ENCODE data around the gene JADE2.
"Not testable (repeated sequence)": the region's sequence is repeated elsewhere in the genome, so short reads cannot be mapped to it uniquely, and the experiment has no call there.

Gene JADE2

DNA sequence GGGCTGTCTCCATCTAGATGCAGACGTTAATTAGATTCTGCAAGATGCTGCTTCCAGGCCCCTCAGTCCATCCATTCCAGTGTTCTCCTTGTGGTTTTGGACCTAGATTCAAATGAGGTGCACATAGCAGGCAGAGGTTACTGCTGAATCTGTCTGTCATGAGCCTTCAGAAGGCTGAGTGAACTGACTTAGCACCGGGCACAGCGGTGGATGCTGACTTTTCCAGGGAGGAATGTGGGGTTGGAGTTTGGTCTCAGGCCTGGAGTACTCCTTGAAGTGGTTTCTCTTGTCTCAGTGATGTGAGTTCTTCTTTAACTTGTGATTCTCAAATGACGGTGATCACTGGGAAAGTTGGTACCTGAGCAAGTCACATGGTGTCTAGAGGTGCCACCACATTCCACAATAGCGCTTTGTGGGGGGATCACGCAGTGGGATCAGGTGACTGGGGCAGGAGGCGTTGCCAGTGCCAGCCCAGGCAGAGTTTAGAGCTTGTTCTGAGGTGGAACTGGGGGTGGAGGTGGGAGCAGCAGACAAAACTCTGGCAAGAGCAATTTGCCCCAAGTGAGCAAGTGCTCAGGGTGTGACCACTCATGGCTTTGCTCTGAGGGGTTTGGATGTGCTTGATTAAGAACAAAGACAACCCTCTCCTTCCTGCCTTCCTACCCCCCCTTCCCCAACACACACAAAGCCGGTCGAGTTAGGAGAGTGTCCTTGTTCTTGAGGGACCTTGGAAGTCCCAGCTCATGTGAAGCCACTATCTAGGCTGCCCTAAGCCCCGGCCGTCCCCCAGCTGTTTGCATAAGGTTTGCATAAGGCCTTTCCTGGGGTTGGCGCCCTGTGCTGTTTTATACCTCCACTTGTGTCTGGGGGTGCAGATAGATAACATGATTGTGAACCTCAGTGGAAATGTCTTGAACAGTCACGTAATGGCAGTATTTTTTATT is 25.1 kb downstream of the JADE2 start:
- Mint-ChIP-seq H3K27me3 (no peaks in the 10 kb centered on the region), H3K4me1 (peaks cover 96% of the 10 kb centered on the region), H3K9me3 (no peaks in the 10 kb centered on the region), H3K36me3 (peaks cover 64% of the 10 kb centered on the region), H3K4me3 (peak overlapping the region; percentile 50), H3K27ac (peak overlapping the region; percentile 89)
- no peak for ATAC-seq

DNA sequence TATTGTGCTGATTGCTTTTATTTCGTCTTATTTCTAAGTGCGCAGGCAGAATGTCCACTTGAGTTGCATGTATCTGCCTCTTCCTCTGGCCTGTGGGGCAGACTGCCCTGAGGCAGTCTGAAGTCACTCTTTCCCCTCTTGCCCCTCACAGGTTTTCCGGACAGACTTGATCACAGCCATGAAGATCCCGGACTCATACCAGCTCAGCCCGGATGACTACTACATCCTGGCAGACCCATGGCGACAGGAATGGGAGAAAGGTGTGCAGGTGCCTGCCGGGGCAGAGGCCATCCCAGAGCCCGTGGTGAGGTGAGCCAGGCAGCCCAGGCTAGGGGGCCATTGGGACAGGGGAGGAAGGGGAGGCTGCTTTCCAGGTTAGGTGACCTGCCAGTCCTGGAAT is 26.4 kb downstream of the JADE2 start:
- H3K27ac Mint-ChIP-seq: peak overlapping the region; percentile 89
- H3K27me3 Mint-ChIP-seq: no peaks in the 10 kb centered on the region
- ATAC-seq: no peak
- H3K36me3 Mint-ChIP-seq: peaks cover 78% of the 10 kb centered on the region
- H3K4me1 Mint-ChIP-seq: peaks cover 99% of the 10 kb centered on the region
- H3K4me3 Mint-ChIP-seq: peak overlapping the region; percentile 6
- H3K9me3 Mint-ChIP-seq: no peaks in the 10 kb centered on the region

DNA sequence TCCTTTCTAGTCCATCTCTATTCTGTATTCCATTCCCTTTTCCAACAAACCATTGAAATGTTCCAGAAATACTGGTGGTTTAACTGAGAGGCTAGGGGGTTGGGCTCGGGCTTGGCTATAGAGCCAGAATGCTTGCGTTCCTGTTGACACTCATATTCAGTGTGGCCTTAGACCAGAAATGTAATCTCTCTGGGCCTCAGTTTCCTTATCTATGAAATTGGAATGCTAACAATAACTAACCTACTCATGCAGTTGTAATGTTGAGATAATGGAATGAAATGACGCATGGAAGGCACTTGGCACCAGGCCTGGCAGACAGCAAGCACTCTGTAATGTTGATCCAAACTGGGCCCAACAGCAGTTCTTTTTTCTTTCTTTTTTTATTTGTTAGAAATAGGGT is 26.8 kb downstream of the JADE2 start:
- Mint-ChIP-seq H3K4me3 (no peak overlapping the region), H3K27ac (peak overlapping the region; percentile 89), H3K9me3 (no peaks in the 10 kb centered on the region), H3K27me3 (no peaks in the 10 kb centered on the region), H3K36me3 (peaks cover 81% of the 10 kb centered on the region), H3K4me1 (peaks cover 98% of the 10 kb centered on the region)
- no peak for ATAC-seq

DNA sequence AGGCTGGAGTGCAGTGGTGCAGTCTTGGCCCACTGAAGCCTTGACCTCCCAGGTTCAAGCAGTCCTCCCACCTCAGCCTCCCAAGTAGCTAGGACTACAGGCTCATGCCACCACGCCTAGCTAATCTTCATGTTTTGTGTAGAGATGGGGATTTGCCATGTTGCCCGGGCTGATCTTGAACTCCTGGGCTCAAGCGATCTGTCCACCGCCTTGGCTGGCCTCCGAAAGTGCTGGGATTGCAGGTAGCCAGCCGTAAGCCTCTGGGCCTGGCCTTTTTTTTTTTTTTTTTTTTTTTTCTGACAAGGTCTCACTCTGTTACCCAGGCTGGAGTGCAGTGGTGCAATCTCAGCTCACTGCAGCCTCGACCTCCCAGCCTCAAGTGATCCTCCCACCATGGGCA is 27.2 kb downstream of the JADE2 start:
- not testable (repeated sequence) for H3K9me3 Mint-ChIP-seq, H3K27me3 Mint-ChIP-seq, ATAC-seq
- Mint-ChIP-seq H3K4me3 (peak overlapping the region; percentile 34), H3K4me1 (peaks cover 94% of the 10 kb centered on the region), H3K36me3 (peaks cover 79% of the 10 kb centered on the region), H3K27ac (peak overlapping the region; percentile 89)

DNA sequence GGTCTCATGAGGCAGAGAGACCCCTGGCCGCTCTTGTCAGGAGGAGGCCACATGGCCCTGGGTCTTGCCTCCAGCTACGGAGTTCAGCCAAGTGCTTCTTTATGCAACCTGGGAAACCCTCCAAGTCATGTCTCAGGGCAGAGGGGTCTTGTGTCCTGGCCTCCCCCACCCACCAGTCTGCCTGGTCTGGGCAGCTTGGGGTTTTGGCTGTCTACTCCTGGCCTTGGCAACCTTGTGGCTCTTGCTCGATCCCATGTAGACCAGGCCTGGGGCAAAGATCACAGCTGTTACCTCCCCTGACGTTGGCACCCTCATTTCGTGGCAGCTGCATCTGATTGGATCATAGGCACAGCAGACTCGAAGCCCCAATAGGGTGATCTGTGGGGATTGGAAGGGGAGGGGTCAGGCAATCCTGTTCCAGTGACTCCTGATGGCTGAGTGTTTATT is 28.4 kb downstream of the JADE2 start:
- H3K4me3 Mint-ChIP-seq: peak overlapping the region; percentile 58
- no peaks in the 10 kb centered on the region for H3K27me3 Mint-ChIP-seq
- peak overlapping the region; percentile 89 for H3K27ac Mint-ChIP-seq
- no peaks in the 10 kb centered on the region for H3K9me3 Mint-ChIP-seq
- no peak for ATAC-seq
- H3K4me1 Mint-ChIP-seq: peaks cover 82% of the 10 kb centered on the region
- peaks cover 73% of the 10 kb centered on the region for H3K36me3 Mint-ChIP-seq

DNA sequence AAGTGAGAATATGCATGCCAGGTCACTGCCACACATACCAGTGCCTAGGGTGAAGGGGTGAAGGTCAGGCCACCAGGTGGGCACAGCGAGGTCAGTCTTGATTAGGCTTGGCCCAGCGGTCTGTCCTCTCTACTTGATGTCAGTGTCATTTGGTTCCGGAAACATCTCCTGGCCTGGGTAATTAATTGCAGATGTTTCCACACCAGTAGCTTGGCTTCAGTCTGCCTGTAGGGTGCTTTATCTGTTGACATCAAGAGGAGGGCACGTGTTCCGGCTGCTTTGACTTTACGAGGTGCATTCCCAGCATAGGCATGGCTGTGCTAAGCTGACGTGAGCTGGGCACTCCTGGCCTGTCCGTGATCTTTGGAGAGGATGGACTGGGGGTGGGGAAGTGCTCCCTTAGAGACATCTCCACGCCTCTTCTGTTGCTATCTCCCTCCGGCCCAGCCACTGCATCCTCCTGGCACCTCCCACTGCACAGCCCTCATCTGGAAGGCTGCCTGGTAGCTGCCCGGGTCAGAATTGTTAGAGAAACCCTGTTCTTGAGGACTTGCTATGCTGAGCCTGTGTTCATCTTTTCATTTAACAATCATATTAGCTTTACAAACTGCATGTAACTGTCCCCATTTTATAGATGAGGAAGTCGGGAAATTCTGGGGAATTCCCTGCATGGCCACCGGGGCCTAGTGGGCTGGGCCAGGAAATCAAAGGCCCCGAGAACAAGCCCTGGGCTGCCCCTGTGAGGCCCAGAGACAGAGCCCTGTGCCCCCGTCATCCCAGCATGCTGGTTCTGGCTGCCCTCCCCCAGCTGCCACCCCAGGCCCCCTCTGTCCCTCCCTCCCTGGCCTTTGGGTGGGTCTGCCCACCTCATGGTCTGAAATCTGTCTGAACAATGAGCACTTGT is 29.1 kb downstream of the JADE2 start:
- H3K27me3 Mint-ChIP-seq: no peaks in the 10 kb centered on the region
- peak overlapping the region; percentile 15 for H3K4me3 Mint-ChIP-seq
- peak overlapping the region; percentile 89 for H3K27ac Mint-ChIP-seq
- no peaks in the 10 kb centered on the region for H3K9me3 Mint-ChIP-seq
- peaks cover 75% of the 10 kb centered on the region for H3K4me1 Mint-ChIP-seq
- H3K36me3 Mint-ChIP-seq: peaks cover 76% of the 10 kb centered on the region
- ATAC-seq: peak; percentile 87

DNA sequence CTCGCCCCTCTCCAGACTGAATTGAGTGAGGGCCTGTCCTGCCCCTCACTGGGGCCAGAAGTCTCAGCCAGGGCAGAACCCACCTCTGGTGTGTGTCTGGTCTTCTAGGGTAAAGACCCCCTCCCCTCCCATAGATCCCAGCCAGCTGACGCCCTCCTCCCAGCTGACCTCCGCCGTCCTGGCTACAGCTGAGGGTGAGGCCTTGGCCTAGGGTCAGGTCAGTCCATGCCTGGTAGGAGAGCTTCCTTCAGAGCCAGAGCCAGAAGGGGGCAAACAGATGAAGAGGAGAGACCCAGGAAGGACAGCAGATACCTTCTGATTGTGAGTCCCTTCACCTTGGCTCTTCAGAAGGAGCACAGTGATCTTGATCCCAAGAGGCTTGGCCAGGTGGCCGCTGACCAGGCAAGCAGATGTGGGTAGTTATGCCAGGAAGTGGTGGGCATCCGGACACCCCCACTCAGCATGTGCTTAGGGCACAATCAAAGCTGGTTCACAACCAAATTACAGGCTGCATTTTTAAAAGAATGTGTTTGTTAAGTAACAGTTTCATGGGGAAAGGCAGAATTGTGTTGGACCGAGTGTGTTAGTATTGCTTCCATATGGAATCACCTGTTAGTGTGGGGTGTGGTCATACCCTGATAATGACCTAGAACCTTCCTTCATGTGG is 29.9 kb downstream of the JADE2 start:
- Mint-ChIP-seq H3K27me3 (no peaks in the 10 kb centered on the region), H3K27ac (peak overlapping the region; percentile 89), H3K4me1 (peaks cover 74% of the 10 kb centered on the region), H3K9me3 (no peaks in the 10 kb centered on the region), H3K4me3 (peak overlapping the region; percentile 15), H3K36me3 (peaks cover 82% of the 10 kb centered on the region)
- ATAC-seq: peak; percentile 4

DNA sequence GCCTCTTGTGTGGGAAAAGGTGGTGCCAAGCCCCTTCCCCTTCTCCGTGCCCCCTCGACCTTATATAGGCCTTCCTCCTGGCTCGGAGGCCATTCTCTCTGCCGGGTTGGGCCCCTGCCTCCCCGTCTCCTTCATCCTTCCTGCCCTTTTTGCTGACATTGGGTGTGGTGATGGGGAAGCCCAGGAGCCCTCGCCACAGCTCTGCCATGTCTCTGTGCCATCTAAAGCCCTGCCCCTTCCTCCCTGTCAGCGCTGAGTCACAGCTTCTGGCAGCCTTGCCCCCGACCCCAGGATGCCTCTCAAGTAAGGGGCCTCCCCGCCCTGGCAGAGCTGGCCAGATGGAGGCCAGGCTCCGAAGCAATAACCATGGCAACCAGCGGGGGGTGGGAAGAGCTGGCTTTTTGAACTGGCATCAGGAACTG is 30.4 kb downstream of the JADE2 start:
- peak overlapping the region; percentile 15 for H3K4me3 Mint-ChIP-seq
- no peaks in the 10 kb centered on the region for H3K27me3 Mint-ChIP-seq
- H3K4me1 Mint-ChIP-seq: peaks cover 74% of the 10 kb centered on the region
- peaks cover 82% of the 10 kb centered on the region for H3K36me3 Mint-ChIP-seq
- H3K9me3 Mint-ChIP-seq: no peaks in the 10 kb centered on the region
- ATAC-seq: peak; percentile 74
- H3K27ac Mint-ChIP-seq: peak overlapping the region; percentile 89

DNA sequence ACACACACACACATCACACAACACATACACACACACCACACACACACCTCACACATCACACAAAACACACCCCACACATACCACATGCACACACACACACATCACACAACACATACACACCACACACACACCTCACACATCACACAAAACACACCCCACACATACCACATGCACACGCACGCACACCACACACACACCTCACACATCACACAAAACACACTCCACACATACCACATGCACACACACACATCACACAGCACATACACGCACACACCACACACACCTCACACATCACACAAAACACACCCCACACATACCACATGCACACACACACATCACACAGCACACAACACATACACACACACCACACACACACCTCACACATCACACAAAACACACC is 31.1 kb downstream of the JADE2 start:
- peaks cover 68% of the 10 kb centered on the region for H3K4me1 Mint-ChIP-seq
- H3K4me3 Mint-ChIP-seq: peak overlapping the region; percentile 48
- peaks cover 84% of the 10 kb centered on the region for H3K36me3 Mint-ChIP-seq
- not testable (repeated sequence) for H3K9me3 Mint-ChIP-seq, ATAC-seq, H3K27me3 Mint-ChIP-seq
- H3K27ac Mint-ChIP-seq: peak overlapping the region; percentile 89

DNA sequence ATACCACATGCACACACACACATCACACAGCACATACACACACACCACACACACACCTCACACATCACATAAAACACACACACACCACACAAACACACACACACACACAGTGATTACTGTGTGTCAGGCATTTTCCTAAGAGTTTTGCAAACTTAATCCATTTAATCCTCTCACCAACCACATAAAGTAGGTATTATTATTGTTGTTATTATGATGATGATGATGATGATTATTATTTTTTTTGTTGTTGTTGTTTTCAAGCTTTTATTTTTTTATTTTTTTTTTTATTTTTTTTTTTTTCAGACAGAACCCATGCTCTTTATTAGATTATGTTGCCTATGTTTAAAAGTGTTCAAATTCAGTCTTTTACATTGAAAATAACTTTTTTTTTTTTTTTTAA is 31.5 kb downstream of the JADE2 start:
- Mint-ChIP-seq H3K4me1 (peaks cover 64% of the 10 kb centered on the region), H3K27me3 (no peaks in the 10 kb centered on the region), H3K36me3 (peaks cover 84% of the 10 kb centered on the region), H3K9me3 (no peaks in the 10 kb centered on the region), H3K27ac (peak overlapping the region; percentile 89), H3K4me3 (peak overlapping the region; percentile 48)
- no peak for ATAC-seq

DNA sequence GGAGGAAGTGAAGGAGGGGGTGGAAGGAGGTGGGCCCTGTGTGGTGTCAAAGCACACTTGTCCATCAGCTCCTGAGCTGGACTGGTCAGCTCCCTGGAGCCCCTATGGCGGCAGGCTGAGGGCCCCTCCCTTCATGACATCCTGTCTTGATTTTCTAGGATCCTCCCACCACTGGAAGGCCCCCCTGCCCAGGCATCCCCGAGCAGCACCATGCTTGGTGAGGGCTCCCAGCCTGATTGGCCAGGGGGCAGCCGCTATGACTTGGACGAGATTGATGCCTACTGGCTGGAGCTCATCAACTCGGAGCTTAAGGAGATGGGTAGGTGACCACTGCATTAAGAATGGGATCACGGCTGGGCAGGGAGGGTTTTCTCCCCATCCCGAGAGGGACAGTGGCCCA is 34.2 kb downstream of the JADE2 start:
- no peaks in the 10 kb centered on the region for H3K27me3 Mint-ChIP-seq

DNA sequence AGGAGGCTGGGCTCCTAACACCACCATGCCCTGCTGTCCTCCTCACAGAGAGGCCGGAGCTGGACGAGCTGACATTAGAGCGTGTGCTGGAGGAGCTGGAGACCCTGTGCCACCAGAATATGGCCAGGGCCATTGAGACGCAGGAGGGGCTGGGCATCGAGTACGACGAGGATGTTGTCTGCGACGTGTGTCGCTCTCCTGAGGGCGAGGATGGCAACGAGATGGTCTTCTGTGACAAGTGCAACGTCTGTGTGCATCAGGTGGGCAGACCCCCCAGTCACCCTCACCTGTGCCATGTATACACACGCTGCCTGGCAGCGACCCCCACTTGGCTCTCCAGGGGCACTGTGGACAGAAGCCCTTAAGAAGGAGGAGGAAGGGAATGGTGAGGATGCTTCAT is 35.2 kb downstream of the JADE2 start:
- H3K27me3 Mint-ChIP-seq: no peaks in the 10 kb centered on the region
- no peak overlapping the region for H3K4me3 Mint-ChIP-seq
- peak overlapping the region; percentile 30 for H3K27ac Mint-ChIP-seq
- no peak for ATAC-seq
- peaks cover 28% of the 10 kb centered on the region for H3K4me1 Mint-ChIP-seq
- no peaks in the 10 kb centered on the region for H3K9me3 Mint-ChIP-seq
- peaks cover 77% of the 10 kb centered on the region for H3K36me3 Mint-ChIP-seq

More for the DNA sequence above, 34.2 kb downstream of the JADE2 start:
- no peak for ATAC-seq
- Mint-ChIP-seq H3K4me1 (peaks cover 37% of the 10 kb centered on the region), H3K36me3 (peaks cover 83% of the 10 kb centered on the region), H3K27ac (peak overlapping the region; percentile 30), H3K4me3 (no peak overlapping the region), H3K9me3 (no peaks in the 10 kb centered on the region)

DNA sequence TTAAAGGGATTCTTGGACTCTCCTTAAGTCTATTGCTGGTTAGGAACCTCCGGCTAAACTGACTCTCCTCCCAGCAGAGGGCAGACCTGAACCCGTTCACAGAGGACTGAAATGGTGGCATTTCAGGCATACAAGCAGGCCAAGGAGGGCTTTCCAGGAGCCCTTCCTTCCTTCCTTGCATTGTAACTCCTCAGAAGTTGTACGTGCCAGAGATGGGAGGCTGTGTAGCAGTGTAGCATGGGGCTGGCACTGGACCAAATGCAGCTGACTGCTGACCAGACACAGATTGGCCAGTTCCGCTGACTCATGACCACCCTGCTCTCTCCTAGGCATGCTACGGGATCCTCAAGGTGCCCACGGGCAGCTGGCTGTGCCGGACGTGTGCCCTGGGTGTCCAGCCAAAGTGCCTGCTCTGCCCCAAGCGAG is 36.4 kb downstream of the JADE2 start:
- H3K36me3 Mint-ChIP-seq: peaks cover 75% of the 10 kb centered on the region
- no peak for ATAC-seq
- H3K27me3 Mint-ChIP-seq: no peaks in the 10 kb centered on the region
- no peak overlapping the region for H3K4me3 Mint-ChIP-seq
- H3K4me1 Mint-ChIP-seq: peaks cover 25% of the 10 kb centered on the region
- H3K9me3 Mint-ChIP-seq: no peaks in the 10 kb centered on the region
- H3K27ac Mint-ChIP-seq: peak overlapping the region; percentile 66

DNA sequence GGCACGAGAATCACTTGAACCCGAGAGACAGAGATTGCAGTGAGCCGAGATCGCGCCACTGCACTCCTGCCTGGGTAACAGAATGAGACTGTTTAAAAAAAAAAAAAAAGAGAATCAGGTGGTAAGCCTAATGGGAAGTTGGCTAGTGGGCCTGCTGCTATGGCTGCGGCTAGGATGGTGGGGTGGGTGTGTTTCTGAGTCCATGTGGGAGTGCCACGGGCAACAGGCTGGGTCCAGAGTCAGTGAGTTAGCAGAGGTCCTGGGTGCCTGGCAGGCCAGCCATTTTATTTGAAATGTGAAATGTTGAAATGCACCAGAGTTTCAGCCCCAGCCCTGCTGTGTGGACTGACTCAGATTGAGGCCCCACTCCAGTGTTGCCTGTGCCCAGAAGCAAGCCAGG is 37.8 kb downstream of the JADE2 start:
- no peaks in the 10 kb centered on the region for H3K9me3 Mint-ChIP-seq
- H3K4me3 Mint-ChIP-seq: no peak overlapping the region
- H3K27me3 Mint-ChIP-seq: no peaks in the 10 kb centered on the region
- H3K36me3 Mint-ChIP-seq: peaks cover 83% of the 10 kb centered on the region
- H3K27ac Mint-ChIP-seq: peak overlapping the region; percentile 66
- peaks cover 33% of the 10 kb centered on the region for H3K4me1 Mint-ChIP-seq
- ATAC-seq: no peak

DNA sequence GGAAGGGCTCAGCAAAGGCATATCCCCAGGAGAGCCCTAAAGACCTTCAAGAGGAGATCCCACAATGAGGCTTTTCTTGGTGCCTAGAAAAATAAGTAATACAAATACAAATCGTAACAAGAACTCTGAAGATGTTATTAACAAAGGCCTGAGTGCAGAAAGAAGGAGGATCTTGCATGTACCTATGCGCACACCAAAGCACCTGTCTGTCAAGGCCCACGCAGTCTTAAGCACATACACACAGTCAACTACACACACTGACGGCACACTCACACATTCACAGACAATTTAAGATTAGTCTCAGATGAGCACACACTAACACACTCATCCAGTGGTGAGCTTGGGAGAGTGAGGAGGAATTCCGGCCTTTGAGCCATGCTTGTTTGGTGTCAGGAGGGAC is 38.5 kb downstream of the JADE2 start:
- Mint-ChIP-seq H3K9me3 (no peaks in the 10 kb centered on the region), H3K27ac (no peak overlapping the region), H3K36me3 (peaks cover 83% of the 10 kb centered on the region), H3K27me3 (no peaks in the 10 kb centered on the region), H3K4me3 (no peak overlapping the region), H3K4me1 (peaks cover 37% of the 10 kb centered on the region)
- no peak for ATAC-seq
